Measurements from ENCODE around the gene IGSF22. TPM values are rescaled to one million over a fixed set of nuclear protein-coding genes. Genes with fewer than 3 reads are reported as not detected.

Gene IGSF22
- 0.27 TPM for polyA plus RNA-seq (2012; ENCODE audit: low read depth, missing spikeins)

DNA sequence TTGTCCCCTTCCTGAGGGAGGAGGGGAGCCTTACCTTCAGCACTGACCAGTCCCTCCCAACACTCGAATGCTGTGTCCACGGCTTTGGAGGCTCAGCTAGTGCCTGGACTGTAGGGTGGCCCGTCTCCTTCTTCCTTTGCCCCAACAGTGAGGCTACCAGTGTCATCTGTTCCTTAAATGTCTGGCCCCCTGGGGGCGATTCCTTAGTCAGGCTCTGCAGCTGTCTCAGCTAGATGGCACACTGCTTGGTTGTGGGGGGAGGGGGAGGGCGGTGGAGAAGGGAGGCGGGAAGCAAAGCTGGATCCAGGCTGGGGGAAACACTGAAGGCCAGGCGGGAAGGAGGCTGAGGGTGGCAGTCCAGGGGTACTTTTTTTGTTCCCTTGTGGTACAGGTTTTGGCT, at the start of gene IGSF22:
TSS of gene IGSF22 (minus strand) at position 149 of the 400 bp plus-strand sequence. CDS start 1,952 bp downstream, outside the sequence.
- FAIRE-seq, result no peak
- DNase-seq (ENCODE audit: insufficient read length, low spot score), result no peak

DNA sequence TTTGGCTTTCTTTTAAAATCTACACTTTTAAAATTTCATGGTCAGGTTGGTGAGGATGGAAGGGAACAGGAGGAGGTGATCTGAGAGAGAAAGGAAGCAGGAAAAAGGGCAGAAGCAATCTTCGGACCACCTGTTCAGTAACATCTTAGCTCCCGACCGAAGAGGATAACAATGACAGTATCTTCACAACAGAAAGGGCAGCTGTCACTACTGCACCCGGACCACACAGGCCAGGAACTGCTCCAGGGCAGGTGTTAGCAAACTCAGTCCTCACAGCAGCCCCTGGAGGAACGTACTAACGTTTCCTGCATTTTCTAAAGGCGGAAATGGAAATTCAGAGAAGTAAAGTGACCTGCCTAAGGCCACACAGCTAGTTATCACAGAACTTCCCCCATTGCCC, 48.8 kb upstream of the IGSF22 start:
- TF ChIP-seq POLR2AphosphoS5 (IDR thresholded peaks at IDR 0.05; ENCODE audit: low read depth, low read length) (no peak), POU2F2 (IDR thresholded peaks at IDR 0.05; ENCODE audit: low read depth, low read length) (no peak)
- DNase-seq (ENCODE audit: insufficient read length, low spot score) (no peak), FAIRE-seq (no peak)

More for the DNA sequence above, at the start of gene IGSF22:
- TF ChIP-seq POU2F2 (IDR thresholded peaks at IDR 0.05; ENCODE audit: low read depth, low read length), result no peak
- no peak for TF ChIP-seq PAX5 (IDR thresholded peaks at IDR 0.05; ENCODE audit: insufficient read depth, low read length, severe bottlenecking)
- TF ChIP-seq POLR2A (IDR thresholded peaks at IDR 0.05; ENCODE audit: low read depth, low read length), result no peak
- no peak for TF ChIP-seq SPI1 (IDR thresholded peaks at IDR 0.05; ENCODE audit: low read depth, low read length)

DNA sequence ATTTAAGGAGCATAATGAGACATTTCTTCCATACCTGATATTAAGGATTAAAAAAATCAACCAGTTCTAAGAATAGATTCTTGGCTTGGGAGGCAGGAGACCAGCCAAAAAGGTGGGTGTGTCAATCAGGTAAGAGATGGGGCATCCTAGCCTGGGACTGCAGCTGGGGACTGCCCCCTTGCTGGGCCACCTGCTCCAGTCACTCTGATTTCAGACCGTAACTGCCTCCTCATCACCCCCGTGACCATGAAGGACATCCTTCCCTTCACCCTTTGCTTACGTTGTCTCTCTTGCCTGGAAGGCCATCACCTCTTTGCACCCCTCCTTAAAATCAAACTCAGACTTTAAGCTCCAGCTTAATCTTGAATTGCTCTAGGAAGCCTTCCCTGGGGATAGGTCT, 47.7 kb upstream of the IGSF22 start:
- no peak for DNase-seq (ENCODE audit: insufficient read length, low spot score)
- FAIRE-seq, result no peak
- no peak for TF ChIP-seq SPI1 (IDR thresholded peaks at IDR 0.05; ENCODE audit: low read depth, low read length)
- TF ChIP-seq POLR2AphosphoS5 (IDR thresholded peaks at IDR 0.05; ENCODE audit: low read depth, low read length), result no peak
- no peak for TF ChIP-seq POLR2A (IDR thresholded peaks at IDR 0.05; ENCODE audit: low read depth, low read length)
- TF ChIP-seq PAX5 (IDR thresholded peaks at IDR 0.05; ENCODE audit: insufficient read depth, low read length, severe bottlenecking), result no peak
- TF ChIP-seq POU2F2 (IDR thresholded peaks at IDR 0.05; ENCODE audit: low read depth, low read length), result no peak
- TF ChIP-seq TAF1 (IDR thresholded peaks at IDR 0.05; ENCODE audit: low read depth, low read length), result no peak

DNA sequence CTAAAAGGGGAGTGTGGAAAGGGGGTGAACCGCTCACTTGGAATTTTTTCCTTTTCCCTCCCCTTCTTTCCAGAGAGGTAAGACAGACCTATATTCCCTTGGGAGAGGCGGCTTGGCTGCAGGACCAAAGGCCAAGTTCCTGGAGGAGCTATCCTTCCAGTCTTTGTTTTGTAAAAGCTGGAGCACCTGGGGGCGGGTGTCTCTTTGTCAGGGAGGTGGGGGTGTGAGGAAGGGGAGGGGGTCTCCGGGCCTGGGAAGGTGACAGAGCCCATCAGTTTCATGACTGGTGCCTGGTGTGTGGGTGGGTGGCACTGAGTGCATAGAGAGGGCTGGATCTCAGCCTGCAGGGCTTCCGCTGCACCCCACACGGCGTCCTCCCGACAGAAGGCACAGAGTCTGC, 47.1 kb upstream of the IGSF22 start:
- no peak for FAIRE-seq
- TF ChIP-seq POLR2AphosphoS5 (IDR thresholded peaks at IDR 0.05; ENCODE audit: low read depth, low read length), result no peak
- no peak for TF ChIP-seq POU2F2 (IDR thresholded peaks at IDR 0.05; ENCODE audit: low read depth, low read length)
- no peak for TF ChIP-seq TAF1 (IDR thresholded peaks at IDR 0.05; ENCODE audit: low read depth, low read length)
- no peak for TF ChIP-seq SPI1 (IDR thresholded peaks at IDR 0.05; ENCODE audit: low read depth, low read length)
- no peak for TF ChIP-seq POLR2A (IDR thresholded peaks at IDR 0.05; ENCODE audit: low read depth, low read length)
- no peak for TF ChIP-seq PAX5 (IDR thresholded peaks at IDR 0.05; ENCODE audit: insufficient read depth, low read length, severe bottlenecking)
- DNase-seq (ENCODE audit: insufficient read length, low spot score), result no peak

DNA sequence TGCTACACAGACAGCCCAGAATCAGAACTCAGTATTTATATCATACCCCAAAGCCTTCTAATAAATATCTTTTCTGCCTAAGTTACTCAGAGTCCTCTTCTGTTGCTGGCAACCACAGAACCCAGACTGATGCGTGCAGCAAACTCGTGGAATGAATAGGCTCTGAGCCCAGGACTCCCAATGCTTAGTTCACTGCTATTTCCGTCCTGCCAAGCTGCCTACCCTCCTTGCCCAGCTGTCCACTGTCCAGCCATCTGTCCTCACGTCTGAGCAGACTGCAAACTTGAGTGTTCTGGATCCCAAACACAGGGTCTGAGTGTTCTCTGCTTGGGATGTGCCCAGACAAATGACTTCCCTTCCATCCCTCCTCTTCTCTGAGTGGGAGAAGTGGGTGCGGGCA, 46.2 kb upstream of the IGSF22 start:
- FAIRE-seq (no peak), DNase-seq (ENCODE audit: insufficient read length, low spot score) (no peak)
- no peak for TF ChIP-seq SPI1 (IDR thresholded peaks at IDR 0.05; ENCODE audit: low read depth, low read length)
- no peak for TF ChIP-seq POLR2AphosphoS5 (IDR thresholded peaks at IDR 0.05; ENCODE audit: low read depth, low read length)
- TF ChIP-seq TAF1 (IDR thresholded peaks at IDR 0.05; ENCODE audit: low read depth, low read length), result no peak
- no peak for TF ChIP-seq POLR2A (IDR thresholded peaks at IDR 0.05; ENCODE audit: low read depth, low read length)
- no peak for TF ChIP-seq PAX5 (IDR thresholded peaks at IDR 0.05; ENCODE audit: insufficient read depth, low read length, severe bottlenecking)
- no peak for TF ChIP-seq POU2F2 (IDR thresholded peaks at IDR 0.05; ENCODE audit: low read depth, low read length)

DNA sequence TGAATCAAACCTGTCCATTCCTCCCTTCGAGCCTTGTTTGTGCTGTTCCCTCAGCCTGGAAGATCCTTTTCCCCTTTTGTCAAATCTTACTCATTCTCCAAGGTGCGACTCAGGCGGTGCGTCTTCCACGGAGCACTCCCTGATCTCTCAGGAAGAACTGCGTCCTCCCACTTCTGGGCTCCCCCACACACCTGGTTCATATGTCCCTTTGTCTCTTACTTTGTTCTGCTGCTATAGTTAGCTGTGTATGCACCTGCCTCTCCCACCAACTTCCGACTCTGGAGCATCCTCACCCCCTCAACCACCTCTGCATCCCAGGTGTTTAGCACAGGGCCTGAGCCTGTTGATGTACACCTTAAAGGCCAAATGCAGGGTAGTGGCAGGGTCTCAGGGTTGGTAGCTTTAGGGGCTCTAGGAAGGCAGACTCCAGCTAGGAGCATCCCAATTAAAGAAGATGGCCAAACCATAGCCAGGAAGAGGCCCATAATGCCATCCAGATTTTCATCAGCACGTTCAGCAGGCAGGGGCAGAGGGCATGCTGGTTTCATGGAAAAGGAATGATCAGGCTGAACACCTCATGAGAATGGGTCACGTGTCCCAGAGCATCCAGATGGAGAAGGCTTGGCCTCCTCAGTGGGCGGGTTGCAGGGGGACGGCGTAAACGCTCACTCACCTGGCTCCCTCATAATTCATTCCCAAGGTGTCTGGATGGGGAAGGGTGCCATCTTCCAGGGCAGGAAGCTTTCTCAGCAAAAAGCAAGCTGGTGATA, 45.5 kb upstream of the IGSF22 start:
- TF ChIP-seq POU2F2 (IDR thresholded peaks at IDR 0.05; ENCODE audit: low read depth, low read length), result no peak
- TF ChIP-seq PAX5 (IDR thresholded peaks at IDR 0.05; ENCODE audit: insufficient read depth, low read length, severe bottlenecking), result no peak
- no peak for TF ChIP-seq POLR2AphosphoS5 (IDR thresholded peaks at IDR 0.05; ENCODE audit: low read depth, low read length)
- TF ChIP-seq SPI1 (IDR thresholded peaks at IDR 0.05; ENCODE audit: low read depth, low read length), result no peak
- TF ChIP-seq TAF1 (IDR thresholded peaks at IDR 0.05; ENCODE audit: low read depth, low read length), result no peak
- FAIRE-seq, result no peak
- no peak for DNase-seq (ENCODE audit: insufficient read length, low spot score)

DNA sequence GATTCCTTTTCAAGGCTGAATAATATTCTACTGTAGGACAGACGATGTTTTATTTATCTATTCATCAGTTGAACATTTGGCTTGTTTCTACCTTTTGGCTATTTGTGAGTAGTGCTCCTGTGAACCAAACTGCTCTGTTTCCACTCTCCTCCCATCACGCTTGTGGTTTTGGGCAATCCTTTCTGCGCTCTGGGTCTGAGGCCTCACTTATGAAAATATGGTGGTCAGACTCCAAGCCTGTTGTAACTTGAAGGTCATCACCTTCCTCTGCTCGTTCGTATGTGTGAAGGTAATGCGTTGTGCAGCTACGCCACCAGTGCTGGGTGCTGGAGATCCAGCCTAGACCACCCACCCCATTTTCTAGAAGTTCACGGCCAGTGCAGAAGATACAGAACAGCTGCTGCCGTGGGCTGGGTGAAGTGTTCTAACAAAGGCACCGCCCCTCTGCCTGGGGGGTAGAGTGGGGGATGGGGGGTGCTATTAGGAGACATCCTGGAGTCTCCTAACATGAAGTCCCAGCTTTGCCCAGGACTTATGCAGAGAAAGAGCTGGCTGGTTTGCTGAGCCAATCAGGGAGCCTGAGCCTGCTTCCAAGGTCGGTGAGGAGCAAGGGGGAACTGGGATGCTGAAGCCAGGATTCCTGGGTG, 44.6 kb upstream of the IGSF22 start:
- DNase-seq (ENCODE audit: insufficient read length, low spot score) (no peak), FAIRE-seq (no peak)
- TF ChIP-seq PAX5 (IDR thresholded peaks at IDR 0.05; ENCODE audit: insufficient read depth, low read length, severe bottlenecking) (no peak), TAF1 (IDR thresholded peaks at IDR 0.05; ENCODE audit: low read depth, low read length) (no peak), POLR2A (IDR thresholded peaks at IDR 0.05; ENCODE audit: low read depth, low read length) (no peak), POU2F2 (IDR thresholded peaks at IDR 0.05; ENCODE audit: low read depth, low read length) (no peak), SPI1 (IDR thresholded peaks at IDR 0.05; ENCODE audit: low read depth, low read length) (no peak), POLR2AphosphoS5 (IDR thresholded peaks at IDR 0.05; ENCODE audit: low read depth, low read length) (no peak)

DNA sequence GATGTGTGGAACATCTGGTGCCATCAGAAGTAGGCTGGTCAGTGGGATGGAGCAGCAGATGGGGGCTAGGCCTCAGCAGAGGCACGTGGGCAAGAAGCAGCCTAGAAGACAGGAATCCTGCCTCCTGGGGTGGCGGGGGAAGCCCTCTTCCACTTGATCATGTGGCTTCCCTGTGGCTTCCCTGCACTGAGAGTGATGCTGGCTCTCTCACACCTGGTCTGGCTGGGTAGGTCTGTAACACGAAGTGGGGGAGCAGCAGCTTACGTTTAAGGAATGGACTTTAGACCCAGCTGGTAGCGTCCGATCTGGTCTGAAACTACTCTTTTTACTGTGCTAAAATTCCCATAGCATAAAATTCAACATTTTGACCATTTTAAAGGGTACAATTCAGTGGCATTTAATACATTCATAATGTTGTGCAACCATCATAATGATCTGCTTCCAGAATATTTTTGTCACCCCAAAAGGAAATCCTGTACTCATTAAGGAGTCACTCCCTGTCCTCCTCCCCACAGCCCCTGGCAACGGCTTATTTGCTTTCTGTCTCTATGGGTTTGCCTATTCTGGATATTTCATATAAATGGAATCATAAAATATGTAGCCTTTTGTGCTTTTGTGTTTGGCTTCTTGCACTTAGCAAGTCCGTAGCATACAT, 43.9 kb upstream of the IGSF22 start:
- FAIRE-seq, result peak; percentile 92
- peak; percentile 73 for TF ChIP-seq SPI1 (IDR thresholded peaks at IDR 0.05; ENCODE audit: low read depth, low read length)
- no peak for TF ChIP-seq POU2F2 (IDR thresholded peaks at IDR 0.05; ENCODE audit: low read depth, low read length)
- DNase-seq (ENCODE audit: insufficient read length, low spot score), result no peak

DNA sequence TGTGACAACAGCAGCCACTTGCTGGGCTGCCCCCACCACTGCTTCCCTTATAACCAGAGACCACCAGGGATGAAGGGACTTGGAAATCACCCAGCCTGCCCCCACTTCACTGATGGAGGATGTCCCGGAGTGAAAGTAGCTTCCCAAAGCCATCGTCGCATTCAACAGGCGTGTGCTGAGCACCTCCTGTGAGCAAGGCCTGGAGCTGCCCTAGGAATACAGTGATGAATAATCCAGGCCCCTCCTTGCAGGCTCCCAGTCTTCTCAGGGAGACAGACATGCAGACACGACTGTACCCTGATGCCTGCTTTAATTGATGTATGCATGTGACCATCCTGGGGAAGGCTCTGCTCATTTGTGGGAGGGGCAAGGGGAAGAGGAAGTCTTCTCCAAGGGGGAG, 43.0 kb upstream of the IGSF22 start:
- DNase-seq (ENCODE audit: insufficient read length, low spot score), result no peak
- TF ChIP-seq TAF1 (IDR thresholded peaks at IDR 0.05; ENCODE audit: low read depth, low read length) (no peak), PAX5 (IDR thresholded peaks at IDR 0.05; ENCODE audit: insufficient read depth, low read length, severe bottlenecking) (no peak), POLR2AphosphoS5 (IDR thresholded peaks at IDR 0.05; ENCODE audit: low read depth, low read length) (no peak), POU2F2 (IDR thresholded peaks at IDR 0.05; ENCODE audit: low read depth, low read length) (no peak), SPI1 (IDR thresholded peaks at IDR 0.05; ENCODE audit: low read depth, low read length) (no peak), POLR2A (IDR thresholded peaks at IDR 0.05; ENCODE audit: low read depth, low read length) (no peak)
- FAIRE-seq, result peak; percentile 5
